HG03354 (cell line): Measurements from ENCODE around the gene WNT1.

Experiments used
- ATAC-seq: cut with Tn5 transposase; IDR thresholded peaks from one replicate; pipeline ENCODE4 v1.9.1; 2021; ENCODE audit warnings: mild to moderate bottlenecking; ENCODE audit not compliant: unreplicated experiment, poor library complexity, severe bottlenecking

Gene WNT1

GRCh38 chr12:48997719-48998496, 19.8 kb downstream of the WNT1 start:
- peak; percentile 37 for ATAC-seq

GRCh38 chr12:48998497-48999353, 20.6 kb downstream of the WNT1 start:
- peak; percentile 20 for ATAC-seq

GRCh38 chr12:48999371-49000131, 21.4 kb downstream of the WNT1 start, which contains the start of gene DDN:
TSS of gene DDN (minus strand) at chr12:48999375. CDS start at chr12:48999287, 88 bp downstream.
- ATAC-seq: peak; percentile 49

GRCh38 chr12:49000346-49000745, 22.2 kb downstream of the WNT1 start:
- ATAC-seq: no peak

GRCh38 chr12:49008943-49009342, 30.8 kb downstream of the WNT1 start:
- no peak for ATAC-seq

- ATAC-seq: no peak
These were observed 32.1 kb downstream of the WNT1 start for GRCh38 chr12:49010092-49010668.

- no peak for ATAC-seq
These were observed 34.6 kb downstream of the WNT1 start for GRCh38 chr12:49012739-49013138.

- ATAC-seq: no peak
These were observed 35.3 kb downstream of the WNT1 start for GRCh38 chr12:49013428-49013827.

- ATAC-seq: no peak
These were observed 36.4 kb downstream of the WNT1 start for GRCh38 chr12:49014547-49014946.

- ATAC-seq: no peak
These were observed 37.1 kb downstream of the WNT1 start for GRCh38 chr12:49015196-49015595.

GRCh38 chr12:49017891-49018260, 39.8 kb downstream of the WNT1 start:
- peak; percentile 15 for ATAC-seq

GRCh38 chr12:49018261-49019119, 40.4 kb downstream of the WNT1 start, which contains the start of gene PRKAG1:
TSS of gene PRKAG1 (minus strand) at chr12:49018776. CDS start at chr12:49018740, 36 bp downstream.
- ATAC-seq: peak; percentile 91

GRCh38 chr12:49019120-49019430, 41.0 kb downstream of the WNT1 start:
- ATAC-seq: peak; percentile 34

GRCh38 chr12:49019443-49020324, 41.6 kb downstream of the WNT1 start:
- no peak for ATAC-seq

- no peak for ATAC-seq
These were observed 42.3 kb downstream of the WNT1 start for GRCh38 chr12:49020441-49020840.

GRCh38 chr12:49021292-49021915, 43.3 kb downstream of the WNT1 start:
- no peak for ATAC-seq

- ATAC-seq: no peak
These were observed 44.5 kb downstream of the WNT1 start for GRCh38 chr12:49022558-49023178.
